ENCODE measurements around the gene ODF2L.

ODF2L gene

DNA sequence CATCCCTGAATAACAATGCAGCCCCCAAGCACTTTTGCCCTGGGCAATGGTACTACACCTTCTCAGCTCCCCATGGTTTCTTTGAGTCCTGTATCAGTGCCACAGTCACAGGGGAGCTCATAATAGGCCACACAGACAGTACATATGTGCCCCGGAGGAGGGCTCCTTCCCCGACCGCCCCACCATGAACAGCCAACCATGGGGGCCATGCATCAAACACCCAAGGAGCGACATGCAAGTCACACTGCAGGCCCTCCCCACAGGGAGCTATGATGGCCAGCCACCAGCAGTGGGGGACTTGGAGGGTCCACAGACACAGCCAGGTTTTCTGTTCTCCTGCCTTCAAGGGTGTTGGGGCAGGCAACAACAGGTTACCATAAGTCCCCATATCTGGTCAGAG lies 14.8 kb upstream of the ODF2L start (continued):
- TF ChIP-seq, protein P1, sequence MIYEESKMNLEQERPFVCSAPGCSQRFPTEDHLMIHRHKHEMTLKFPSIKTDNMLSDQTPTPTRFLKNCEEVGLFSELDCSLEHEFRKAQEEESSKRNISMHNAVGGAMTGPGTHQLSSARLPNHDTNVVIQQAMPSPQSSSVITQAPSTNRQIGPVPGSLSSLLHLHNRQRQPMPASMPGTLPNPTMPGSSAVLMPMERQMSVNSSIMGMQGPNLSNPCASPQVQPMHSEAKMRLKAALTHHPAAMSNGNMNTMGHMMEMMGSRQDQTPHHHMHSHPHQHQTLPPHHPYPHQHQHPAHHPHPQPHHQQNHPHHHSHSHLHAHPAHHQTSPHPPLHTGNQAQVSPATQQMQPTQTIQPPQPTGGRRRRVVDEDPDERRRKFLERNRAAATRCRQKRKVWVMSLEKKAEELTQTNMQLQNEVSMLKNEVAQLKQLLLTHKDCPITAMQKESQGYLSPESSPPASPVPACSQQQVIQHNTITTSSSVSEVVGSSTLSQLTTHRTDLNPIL (CRISPR knock-in tag; IDR thresholded peaks at IDR 0.05; ENCODE audit: low read depth) = no peak
- TF ChIP-seq, protein P2, sequence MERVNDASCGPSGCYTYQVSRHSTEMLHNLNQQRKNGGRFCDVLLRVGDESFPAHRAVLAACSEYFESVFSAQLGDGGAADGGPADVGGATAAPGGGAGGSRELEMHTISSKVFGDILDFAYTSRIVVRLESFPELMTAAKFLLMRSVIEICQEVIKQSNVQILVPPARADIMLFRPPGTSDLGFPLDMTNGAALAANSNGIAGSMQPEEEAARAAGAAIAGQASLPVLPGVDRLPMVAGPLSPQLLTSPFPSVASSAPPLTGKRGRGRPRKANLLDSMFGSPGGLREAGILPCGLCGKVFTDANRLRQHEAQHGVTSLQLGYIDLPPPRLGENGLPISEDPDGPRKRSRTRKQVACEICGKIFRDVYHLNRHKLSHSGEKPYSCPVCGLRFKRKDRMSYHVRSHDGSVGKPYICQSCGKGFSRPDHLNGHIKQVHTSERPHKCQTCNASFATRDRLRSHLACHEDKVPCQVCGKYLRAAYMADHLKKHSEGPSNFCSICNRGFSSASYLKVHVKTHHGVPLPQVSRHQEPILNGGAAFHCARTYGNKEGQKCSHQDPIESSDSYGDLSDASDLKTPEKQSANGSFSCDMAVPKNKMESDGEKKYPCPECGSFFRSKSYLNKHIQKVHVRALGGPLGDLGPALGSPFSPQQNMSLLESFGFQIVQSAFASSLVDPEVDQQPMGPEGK (CRISPR knock-in tag; IDR thresholded peaks at IDR 0.05; ENCODE audit: borderline replicate concordance) = no peak
- TF ChIP-seq, protein P3, sequence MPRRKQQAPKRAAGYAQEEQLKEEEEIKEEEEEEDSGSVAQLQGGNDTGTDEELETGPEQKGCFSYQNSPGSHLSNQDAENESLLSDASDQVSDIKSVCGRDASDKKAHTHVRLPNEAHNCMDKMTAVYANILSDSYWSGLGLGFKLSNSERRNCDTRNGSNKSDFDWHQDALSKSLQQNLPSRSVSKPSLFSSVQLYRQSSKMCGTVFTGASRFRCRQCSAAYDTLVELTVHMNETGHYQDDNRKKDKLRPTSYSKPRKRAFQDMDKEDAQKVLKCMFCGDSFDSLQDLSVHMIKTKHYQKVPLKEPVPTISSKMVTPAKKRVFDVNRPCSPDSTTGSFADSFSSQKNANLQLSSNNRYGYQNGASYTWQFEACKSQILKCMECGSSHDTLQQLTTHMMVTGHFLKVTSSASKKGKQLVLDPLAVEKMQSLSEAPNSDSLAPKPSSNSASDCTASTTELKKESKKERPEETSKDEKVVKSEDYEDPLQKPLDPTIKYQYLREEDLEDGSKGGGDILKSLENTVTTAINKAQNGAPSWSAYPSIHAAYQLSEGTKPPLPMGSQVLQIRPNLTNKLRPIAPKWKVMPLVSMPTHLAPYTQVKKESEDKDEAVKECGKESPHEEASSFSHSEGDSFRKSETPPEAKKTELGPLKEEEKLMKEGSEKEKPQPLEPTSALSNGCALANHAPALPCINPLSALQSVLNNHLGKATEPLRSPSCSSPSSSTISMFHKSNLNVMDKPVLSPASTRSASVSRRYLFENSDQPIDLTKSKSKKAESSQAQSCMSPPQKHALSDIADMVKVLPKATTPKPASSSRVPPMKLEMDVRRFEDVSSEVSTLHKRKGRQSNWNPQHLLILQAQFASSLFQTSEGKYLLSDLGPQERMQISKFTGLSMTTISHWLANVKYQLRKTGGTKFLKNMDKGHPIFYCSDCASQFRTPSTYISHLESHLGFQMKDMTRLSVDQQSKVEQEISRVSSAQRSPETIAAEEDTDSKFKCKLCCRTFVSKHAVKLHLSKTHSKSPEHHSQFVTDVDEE (CRISPR knock-in tag; IDR thresholded peaks at IDR 0.05) = no peak

DNA sequence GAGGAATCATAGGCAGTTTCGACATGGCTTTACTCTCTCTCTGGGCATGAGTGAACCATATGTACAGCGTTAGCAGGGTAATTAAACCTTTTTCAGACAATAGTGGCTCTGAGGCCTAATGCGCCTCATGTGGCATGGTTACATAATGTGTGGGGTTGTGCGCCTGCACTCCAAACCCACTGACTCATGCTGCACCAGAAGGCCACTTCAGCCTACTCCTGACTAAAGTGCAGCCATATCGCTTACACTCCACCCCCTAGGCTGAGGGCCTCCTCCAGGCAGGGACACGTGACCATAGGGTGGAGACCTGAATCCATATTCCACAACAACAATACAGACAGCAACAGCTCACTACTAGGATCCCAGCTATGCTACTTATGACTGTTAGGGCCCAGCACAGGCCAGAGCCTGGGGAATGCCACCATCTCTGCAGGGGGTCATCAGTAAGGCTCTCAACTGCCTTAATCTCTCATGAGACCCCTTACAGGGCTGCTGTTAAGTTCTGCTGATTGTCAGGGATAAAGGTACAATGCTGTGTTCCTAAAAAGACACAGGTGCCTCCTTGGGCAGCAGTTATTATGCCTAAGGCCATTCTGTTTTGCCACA lies 13.4 kb upstream of the ODF2L start:
- TF ChIP-seq, protein P4, sequence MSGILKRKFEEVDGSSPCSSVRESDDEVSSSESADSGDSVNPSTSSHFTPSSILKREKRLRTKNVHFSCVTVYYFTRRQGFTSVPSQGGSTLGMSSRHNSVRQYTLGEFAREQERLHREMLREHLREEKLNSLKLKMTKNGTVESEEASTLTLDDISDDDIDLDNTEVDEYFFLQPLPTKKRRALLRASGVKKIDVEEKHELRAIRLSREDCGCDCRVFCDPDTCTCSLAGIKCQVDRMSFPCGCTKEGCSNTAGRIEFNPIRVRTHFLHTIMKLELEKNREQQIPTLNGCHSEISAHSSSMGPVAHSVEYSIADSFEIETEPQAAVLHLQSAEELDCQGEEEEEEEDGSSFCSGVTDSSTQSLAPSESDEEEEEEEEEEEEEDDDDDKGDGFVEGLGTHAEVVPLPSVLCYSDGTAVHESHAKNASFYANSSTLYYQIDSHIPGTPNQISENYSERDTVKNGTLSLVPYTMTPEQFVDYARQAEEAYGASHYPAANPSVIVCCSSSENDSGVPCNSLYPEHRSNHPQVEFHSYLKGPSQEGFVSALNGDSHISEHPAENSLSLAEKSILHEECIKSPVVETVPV (CRISPR knock-in tag; IDR thresholded peaks at IDR 0.05) = no peak
- peak; percentile 42; the same call in 1 of the 3 replicates for ATAC-seq

DNA sequence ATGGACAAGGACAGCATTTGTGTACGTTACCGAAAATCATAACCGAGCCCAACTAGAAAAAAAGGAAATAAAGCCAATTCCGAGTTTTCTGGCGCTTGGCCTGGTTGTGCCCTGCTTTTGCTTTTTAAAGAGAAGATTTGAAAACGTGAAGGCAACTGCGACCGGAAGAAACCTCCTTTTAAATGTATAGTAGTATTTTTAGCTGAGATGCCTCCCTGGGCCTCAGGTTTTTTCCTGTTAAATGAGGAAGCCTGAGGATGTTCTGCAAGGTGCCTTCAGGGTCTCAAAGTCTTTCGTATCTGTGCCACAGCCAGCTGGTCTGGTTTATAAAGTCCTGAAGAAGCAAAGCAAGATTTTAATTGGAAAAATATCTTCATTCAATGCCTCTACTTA lies 371 bp upstream of the ODF2L start:
- no peak for TF ChIP-seq RARB (CRISPR knock-in tag; IDR thresholded peaks at IDR 0.05)
- TF ChIP-seq, protein P2 (CRISPR knock-in tag; IDR thresholded peaks at IDR 0.05; ENCODE audit: borderline replicate concordance) = no peak
- TF ChIP-seq GLIS3 (CRISPR knock-in tag; IDR thresholded peaks at IDR 0.05) = no peak
- ATAC-seq = peak; percentile 3; the same call in 2 of the 3 replicates

DNA sequence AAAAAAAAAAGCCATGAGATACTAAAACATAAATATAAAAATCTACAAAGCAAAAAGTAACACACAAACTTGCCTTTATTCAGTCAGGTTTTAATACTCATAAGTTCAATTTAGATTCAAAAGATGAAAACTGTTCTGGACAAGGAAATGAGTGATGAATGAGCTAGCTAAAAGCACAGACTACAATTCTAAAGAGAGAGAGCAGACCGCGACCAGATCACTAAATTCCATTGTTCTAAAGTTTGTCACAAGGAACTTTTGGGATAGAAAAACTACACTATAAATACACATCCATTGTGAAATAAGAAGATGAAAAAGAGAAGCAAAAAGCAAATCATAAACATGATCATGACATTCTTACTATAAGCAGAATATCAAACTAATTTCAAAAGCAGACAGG lies 1.7 kb downstream of the ODF2L start:
- TF ChIP-seq ISL1 (CRISPR knock-in tag; IDR thresholded peaks at IDR 0.05) = no peak
- TF ChIP-seq ZFP30 (CRISPR knock-in tag; IDR thresholded peaks at IDR 0.05) = no peak
- TF ChIP-seq, protein P3 (CRISPR knock-in tag; IDR thresholded peaks at IDR 0.05) = no peak
- no peak for ATAC-seq

DNA sequence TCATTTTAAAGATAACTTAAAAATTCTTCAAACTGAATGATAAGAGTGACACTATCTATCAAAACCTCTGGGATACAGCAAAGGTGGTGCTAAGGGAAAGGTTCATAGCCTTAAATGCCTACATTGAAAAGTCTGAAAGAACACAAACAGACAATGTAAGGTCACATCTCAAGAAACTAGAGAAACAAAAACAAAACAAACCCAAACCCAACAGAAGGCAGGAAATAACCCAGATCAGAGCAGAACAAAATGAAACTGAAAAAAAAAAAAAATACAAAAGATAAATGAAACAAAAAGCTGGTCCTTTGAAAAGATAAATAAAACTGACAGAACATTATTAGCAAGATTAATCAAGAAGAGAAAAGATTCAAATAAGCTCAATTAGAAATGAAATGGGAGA lies 6.8 kb downstream of the ODF2L start:
- TF ChIP-seq, protein P1 (CRISPR knock-in tag; IDR thresholded peaks at IDR 0.05; ENCODE audit: low read depth) = no peak
- TF ChIP-seq PPARA (CRISPR knock-in tag; IDR thresholded peaks at IDR 0.05; ENCODE audit: borderline replicate concordance) = no peak
- TF ChIP-seq RARB (CRISPR knock-in tag; IDR thresholded peaks at IDR 0.05) = no peak
- TF ChIP-seq SNAI2 (CRISPR knock-in tag; IDR thresholded peaks at IDR 0.05) = no peak
- no peak for TF ChIP-seq ISL1 (CRISPR knock-in tag; IDR thresholded peaks at IDR 0.05)
- TF ChIP-seq BACH2 (CRISPR knock-in tag; IDR thresholded peaks at IDR 0.05; ENCODE audit: borderline replicate concordance) = no peak
- TF ChIP-seq ZFP30 (CRISPR knock-in tag; IDR thresholded peaks at IDR 0.05) = no peak
- no peak for TF ChIP-seq ZNF565 (CRISPR knock-in tag; conservative IDR thresholded peaks at IDR 0.05; ENCODE audit: low read depth)
- no peak for TF ChIP-seq ARNTL (CRISPR knock-in tag; IDR thresholded peaks at IDR 0.05; ENCODE audit: borderline replicate concordance, low read depth)
- TF ChIP-seq GLIS3 (CRISPR knock-in tag; IDR thresholded peaks at IDR 0.05) = no peak
- TF ChIP-seq ZC3H10 (CRISPR knock-in tag; IDR thresholded peaks at IDR 0.05) = no peak
- no peak for ATAC-seq

All from SK-N-SH treated with all-trans-retinoic acid at 6 μM for 48 hours (cell line).